ENCODE data around the gene PRKAG2.
A peak's percentile ranks its signal among the peaks of the same experiment; 100 is the strongest.

The PRKAG2 gene

DNA sequence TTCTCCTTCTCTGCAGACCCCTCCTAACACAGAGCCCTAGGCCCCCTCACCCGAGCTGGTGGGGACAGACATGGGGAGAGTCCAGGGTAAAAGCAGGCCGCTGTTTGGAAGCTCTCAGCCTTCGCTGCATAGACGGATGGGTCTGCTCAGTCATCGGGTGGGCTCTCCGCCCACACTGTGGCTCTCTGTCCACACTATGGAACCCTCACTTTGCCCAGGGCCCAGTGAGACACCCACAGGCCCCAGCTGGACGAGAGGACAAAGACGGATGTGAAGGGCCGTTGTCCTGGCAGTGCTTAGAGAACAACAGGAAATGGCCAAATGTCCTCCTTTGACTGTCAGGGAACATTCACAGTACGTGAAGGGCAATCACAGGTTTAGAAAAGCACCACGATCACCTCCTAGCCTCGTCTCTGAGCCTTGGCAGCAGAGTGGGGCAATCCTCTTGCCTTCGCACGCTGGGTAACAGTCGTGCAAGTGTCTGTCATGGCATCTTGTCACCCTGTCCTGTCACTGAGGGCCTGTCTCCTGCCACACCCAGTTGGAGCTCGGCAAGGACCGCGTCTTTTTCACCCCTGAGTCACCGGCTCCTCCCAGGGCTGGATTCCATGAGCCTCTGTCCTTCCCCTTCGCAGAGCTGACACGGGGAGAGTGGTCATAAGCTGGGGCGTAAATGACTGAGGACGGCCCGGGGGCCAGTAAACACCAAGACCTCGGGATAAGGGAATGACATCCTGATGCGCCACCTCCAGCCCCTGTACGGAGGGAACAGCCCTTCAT, 80.6 kb downstream of the PRKAG2 start:
- DNase-seq = no peak
- H3K27me3 Mint-ChIP-seq = no peaks in the 10 kb centered on the region
- peaks cover 33% of the 10 kb centered on the region for H3K4me1 Mint-ChIP-seq
- no peak for ATAC-seq
- H3K4me3 Mint-ChIP-seq = no peak overlapping the region
- H3K27ac Mint-ChIP-seq = peak overlapping the region in 1 of 2 donors; percentile 48
- H3K9me3 Mint-ChIP-seq = no peaks in the 10 kb centered on the region

DNA sequence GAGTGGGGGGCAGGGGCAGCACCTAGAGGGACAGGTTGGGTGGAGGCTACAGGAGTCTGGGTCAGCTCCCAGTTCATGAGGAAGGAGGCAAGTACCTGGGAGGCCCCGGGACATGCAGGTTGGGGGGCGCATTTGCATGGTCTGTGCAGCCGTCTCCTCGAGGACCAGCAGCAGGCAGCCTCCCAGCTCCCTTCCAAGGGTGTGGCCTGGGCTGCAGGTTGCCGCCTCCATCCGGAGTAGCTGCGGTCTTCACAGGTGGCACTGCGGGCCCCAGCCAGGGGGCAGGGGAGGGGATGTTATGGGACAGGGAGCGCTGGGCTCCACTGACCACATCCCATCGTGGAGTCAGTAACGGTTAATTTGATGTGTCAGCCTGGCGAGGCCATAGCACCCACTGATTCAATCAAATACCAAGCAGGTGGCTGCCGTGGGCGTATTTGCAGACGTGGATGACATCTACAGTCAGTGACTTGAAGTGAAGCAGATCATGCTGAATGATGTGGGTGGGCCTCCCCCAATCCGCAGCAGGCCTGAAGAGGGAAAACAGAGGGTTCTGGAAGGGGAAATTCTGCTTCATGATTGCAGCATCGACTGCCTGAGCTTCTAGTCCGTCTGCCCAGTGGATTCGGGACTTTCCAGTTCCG, 81.6 kb downstream of the PRKAG2 start:
- Mint-ChIP-seq H3K4me3 (peak overlapping the region; percentile 17 to 50), H3K27me3 (no peaks in the 10 kb centered on the region)
- peak; percentile 94 for ATAC-seq

DNA sequence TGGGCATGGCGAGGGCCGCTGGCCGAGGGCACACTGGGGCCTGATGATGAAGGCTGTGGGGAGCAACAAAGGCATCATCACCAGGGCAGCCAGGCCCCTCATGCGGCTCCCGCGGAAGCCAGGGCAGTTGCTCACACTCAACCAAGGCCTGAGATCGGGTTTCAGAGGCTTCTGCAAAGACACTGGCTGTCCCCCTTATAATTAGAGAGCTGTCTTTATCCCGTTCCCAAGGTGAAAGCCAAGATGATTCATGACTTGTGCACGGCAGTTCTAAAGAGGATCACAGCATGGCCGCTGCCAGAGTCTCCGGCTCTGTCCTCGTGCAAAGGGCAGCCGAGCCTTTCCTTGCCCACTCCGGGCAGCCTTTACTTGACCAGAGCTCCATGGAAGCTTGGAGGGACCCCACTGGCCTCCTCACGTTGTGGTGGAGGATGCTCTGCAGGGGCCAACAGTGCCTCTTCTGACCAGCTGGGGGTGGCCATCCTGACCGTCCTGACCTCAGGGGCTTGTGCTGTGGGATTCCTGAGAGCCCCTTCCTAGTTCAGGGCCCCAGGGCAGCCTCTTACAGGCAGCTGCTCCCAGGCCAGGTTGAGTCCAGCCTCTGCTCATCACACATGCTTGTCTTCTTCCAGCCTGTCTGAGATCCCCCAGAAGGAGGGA, 82.3 kb downstream of the PRKAG2 start:
- peaks cover 33% of the 10 kb centered on the region for H3K4me1 Mint-ChIP-seq
- peak overlapping the region in 1 of 2 donors; percentile 50 for H3K4me3 Mint-ChIP-seq
- DNase-seq = no peak
- ATAC-seq = no peak
- no peaks in the 10 kb centered on the region for H3K27me3 Mint-ChIP-seq
- H3K9me3 Mint-ChIP-seq = no peaks in the 10 kb centered on the region
- H3K27ac Mint-ChIP-seq = peak overlapping the region; percentile 63 to 88

More for the DNA sequence above, 81.6 kb downstream of the PRKAG2 start:
- H3K4me1 Mint-ChIP-seq = peaks cover 33% of the 10 kb centered on the region
- peak overlapping the region; percentile 26 to 88 for H3K27ac Mint-ChIP-seq
- H3K9me3 Mint-ChIP-seq = no peaks in the 10 kb centered on the region
- peak; percentile 53 to 80 for DNase-seq

DNA sequence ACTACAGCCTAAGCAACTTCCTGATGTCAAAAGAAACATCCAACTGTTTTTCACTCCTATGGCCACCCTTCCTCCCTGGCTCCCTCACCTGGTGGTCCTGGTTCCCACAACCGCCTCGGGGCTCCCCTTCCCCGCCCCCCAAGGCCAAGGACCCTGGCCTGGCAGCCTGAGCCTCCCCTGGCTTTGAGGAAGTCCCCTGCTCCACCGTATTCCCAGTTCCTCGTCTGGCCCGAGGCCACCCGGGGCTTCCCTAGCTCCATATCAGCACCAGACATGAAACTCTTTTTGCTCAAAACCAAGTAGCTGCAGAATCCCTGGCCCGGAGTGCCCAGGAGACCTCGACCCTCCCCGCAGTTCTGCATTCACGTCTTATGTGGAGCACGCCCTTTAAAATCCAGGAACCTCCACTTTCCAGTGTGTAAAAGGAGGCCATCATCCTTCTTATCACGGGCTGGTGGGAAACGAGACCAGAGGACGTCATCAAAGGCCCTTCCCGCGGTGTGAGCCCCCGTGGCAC, 82.9 kb downstream of the PRKAG2 start:
- H3K4me3 Mint-ChIP-seq = no peak overlapping the region
- DNase-seq (no peak), ATAC-seq (no peak)
- H3K4me1 Mint-ChIP-seq = peaks cover 33% of the 10 kb centered on the region
- H3K27me3 Mint-ChIP-seq = no peaks in the 10 kb centered on the region
- H3K27ac Mint-ChIP-seq = peak overlapping the region; percentile 63 to 86
- no peaks in the 10 kb centered on the region for H3K9me3 Mint-ChIP-seq

DNA sequence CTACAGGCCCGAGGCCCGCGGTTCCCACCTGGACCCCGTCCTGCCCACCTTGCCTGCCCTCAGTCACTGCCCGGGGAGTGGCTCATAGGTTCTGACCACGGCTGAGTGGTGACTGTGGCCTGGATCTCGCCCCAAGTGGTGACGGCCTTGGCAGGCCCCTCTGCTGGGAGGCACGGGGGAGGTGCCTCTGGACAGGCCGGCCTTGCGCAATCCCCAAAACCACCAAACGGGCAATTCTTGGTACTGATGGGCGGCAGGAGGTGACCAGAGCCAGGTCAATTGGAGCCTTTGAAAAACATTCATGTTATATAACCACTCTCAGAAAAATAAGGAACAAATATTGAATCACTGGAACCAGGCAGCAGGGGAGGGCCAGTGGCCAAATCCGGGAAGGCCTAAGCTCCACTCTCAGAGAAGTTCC, 83.4 kb downstream of the PRKAG2 start:
- no peak for ATAC-seq
- no peak for DNase-seq
- H3K4me1 Mint-ChIP-seq = peaks cover 29% of the 10 kb centered on the region
- no peaks in the 10 kb centered on the region for H3K27me3 Mint-ChIP-seq
- no peak overlapping the region for H3K4me3 Mint-ChIP-seq
- no peak overlapping the region for H3K27ac Mint-ChIP-seq
- no peaks in the 10 kb centered on the region for H3K9me3 Mint-ChIP-seq

DNA sequence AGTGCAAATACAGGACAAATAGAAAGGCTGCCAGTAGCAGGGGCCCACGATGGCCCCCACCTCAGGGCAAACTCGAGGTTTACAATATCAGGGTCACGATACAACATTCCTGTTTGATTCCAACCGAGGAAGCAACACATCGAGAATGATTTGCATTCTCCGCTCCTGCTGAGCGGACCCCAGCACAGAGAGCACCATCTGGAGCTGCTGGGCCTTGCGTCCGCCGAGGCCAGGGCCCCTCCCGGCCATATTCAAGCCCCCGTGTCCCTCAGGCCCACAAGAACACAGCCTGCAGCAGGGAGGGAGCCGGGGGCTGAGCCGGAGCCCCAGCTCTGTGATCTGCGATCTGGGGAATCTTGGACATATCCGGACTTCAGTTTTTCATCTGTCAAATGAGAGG, 84.3 kb downstream of the PRKAG2 start:
- Mint-ChIP-seq H3K27me3 (no peaks in the 10 kb centered on the region), H3K4me1 (peaks cover 35% of the 10 kb centered on the region), H3K27ac (no peak overlapping the region), H3K4me3 (no peak overlapping the region), H3K9me3 (no peaks in the 10 kb centered on the region)
- ATAC-seq = no peak
- DNase-seq = no peak

DNA sequence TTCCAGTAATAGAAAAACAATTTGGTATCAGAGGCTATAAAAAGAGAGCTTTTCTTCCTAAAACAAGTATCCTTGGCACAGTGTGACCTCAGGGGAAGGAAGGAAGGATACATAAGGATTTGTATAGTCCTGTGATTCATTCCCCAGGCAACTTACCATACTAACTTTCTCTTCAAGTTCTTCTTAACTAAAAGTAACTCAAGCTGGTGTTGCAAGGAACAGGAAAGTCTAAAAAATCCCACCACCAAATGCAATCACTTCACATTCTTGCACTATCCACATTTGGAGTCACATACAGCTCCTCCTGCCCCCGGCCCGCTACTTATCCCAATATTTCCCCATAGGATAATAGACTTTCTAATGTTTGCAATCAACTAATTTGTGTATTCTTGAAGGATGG, 84.8 kb downstream of the PRKAG2 start:
- Mint-ChIP-seq H3K4me1 (peaks cover 37% of the 10 kb centered on the region), H3K9me3 (no peaks in the 10 kb centered on the region), H3K27me3 (no peaks in the 10 kb centered on the region), H3K27ac (peak overlapping the region in 1 of 2 donors; percentile 66), H3K4me3 (no peak overlapping the region)
- ATAC-seq (no peak), DNase-seq (no peak)

DNA sequence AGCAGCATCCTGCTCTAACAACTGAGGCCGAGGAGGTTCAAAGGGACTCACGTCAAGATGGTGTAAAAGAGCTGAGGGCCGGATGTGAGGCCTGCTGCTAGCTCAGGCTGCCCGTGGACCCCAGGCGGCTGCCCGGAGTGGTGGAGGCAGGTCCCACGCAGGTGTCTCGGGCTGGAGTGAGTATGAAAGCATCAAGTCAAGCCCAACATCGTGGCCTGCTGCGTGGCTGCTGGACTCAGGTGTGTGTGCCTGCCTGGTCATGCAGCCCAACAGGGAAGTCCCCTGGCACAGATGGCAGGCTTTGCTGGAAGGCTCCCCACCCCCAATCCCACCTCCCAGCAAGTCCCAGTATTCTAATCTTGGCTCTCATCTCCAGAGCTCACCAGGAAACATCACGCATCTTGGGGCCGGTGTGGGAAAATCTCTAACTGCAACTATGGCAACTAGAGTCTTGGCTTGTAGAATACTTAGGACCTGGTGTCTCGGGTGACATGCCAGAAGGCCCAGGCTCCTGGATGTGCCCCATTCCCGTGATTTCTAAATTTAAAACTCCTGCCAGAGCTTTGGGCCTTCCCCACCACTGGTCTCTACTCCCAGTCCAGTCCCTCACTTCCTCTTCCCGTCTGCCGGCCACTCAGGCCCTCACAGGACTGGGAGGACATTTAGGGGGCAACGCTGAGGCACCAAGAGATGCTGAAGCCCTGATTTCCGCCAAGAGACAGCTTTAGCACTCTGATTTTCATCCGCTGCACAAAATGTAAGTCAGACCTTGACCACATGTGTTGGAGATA, 85.9 kb downstream of the PRKAG2 start:
- Mint-ChIP-seq H3K27me3 (no peaks in the 10 kb centered on the region), H3K27ac (peak overlapping the region in 1 of 2 donors; percentile 66), H3K4me3 (no peak overlapping the region), H3K9me3 (no peaks in the 10 kb centered on the region), H3K4me1 (peaks cover 30% of the 10 kb centered on the region)
- ATAC-seq (no peak), DNase-seq (no peak)

DNA sequence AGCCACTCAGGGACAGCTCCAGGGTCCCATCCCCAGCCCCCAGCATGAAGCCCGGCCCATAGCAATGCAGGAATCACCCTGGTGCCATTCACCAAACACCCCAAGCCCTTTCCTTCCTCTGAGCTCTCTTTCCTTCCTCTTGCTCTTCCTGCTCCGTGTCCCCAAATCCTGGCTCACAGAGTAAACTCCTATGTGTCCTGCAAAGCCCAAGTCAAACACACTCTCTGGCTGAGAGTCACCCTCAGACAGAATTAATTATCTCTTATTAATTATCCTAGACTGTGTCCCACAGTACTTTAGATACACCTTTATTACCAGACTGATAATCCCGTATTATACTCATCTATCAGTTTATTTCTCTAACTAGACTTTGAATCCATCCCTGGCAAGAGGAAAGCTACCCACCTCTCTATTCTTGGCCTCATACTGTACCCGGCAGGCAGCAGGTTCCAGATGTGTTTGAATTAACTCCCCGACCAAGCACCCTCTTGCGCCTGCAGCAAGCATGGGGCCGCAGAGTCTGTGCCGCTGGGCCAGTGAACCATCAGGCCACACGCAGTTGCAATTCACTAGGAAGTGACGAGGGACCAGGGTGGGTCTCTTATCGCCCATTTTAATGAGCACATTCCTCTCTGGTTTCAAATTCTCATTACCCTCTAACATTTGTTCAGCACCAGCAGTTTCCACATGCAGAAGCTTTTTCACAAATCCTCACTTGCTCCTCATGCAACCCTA, 86.7 kb downstream of the PRKAG2 start:
- ATAC-seq = no peak
- no peak for DNase-seq
- Mint-ChIP-seq H3K27ac (no peak overlapping the region), H3K9me3 (no peaks in the 10 kb centered on the region), H3K27me3 (no peaks in the 10 kb centered on the region), H3K4me1 (peaks cover 24% of the 10 kb centered on the region), H3K4me3 (no peak overlapping the region)

DNA sequence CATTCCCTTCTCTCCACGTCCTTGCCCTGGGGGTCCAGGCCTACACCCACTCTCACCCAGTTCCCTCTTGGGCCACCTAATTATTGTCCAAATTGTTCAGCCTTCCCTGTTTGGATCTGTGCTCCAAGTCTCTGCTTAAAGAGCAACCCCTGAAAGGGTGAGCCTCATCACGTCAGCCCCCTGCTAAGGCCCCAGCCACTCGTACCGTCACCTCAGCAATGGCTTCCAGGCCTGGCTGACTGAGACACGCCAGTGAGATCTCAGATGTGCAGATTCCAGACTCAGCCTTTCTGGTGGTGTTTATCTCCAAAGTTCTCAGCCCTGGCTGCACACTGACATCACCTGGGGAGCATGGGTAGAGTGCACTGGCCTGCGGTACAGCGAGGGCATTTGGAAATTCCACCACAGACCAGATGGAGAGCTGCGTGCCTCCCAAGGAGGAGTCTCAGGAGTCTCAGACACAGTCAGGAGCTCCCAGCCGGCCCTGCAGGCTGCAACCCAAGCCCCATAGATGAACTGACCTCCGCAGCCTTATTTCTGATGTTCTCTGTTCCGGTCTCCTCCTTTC, 87.5 kb downstream of the PRKAG2 start:
- DNase-seq = no peak
- H3K27ac Mint-ChIP-seq = no peak overlapping the region
- no peak overlapping the region for H3K4me3 Mint-ChIP-seq

DNA sequence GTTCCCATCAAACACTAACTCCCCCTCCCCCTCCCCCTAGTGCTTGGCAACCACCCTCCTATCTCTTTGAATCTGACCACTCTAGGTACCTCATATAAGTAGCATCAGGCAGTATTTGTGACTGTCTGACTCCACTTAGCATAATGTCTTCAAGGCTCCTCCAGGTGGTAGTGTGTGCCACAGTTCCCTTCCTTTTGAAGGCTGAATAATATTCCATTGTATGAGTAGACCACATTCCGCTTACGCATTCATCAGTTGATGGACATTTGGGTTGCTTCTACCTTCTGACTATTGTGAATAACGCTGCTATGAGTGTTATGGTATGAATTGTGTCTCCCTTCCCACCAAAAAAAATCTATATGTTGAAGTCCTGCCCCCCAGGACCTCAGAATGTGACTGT, 89.6 kb downstream of the PRKAG2 start:
- no peak for DNase-seq
- no peaks in the 10 kb centered on the region for H3K27me3 Mint-ChIP-seq
- H3K4me1 Mint-ChIP-seq = peaks cover 21% of the 10 kb centered on the region
- no peaks in the 10 kb centered on the region for H3K9me3 Mint-ChIP-seq
- no peak for ATAC-seq
- no peak overlapping the region for H3K27ac Mint-ChIP-seq
- no peak overlapping the region for H3K4me3 Mint-ChIP-seq

More for the DNA sequence above, 87.5 kb downstream of the PRKAG2 start:
- Mint-ChIP-seq H3K27me3 (no peaks in the 10 kb centered on the region), H3K4me1 (peaks cover 16% of the 10 kb centered on the region), H3K9me3 (no peaks in the 10 kb centered on the region)
- no peak for ATAC-seq

DNA sequence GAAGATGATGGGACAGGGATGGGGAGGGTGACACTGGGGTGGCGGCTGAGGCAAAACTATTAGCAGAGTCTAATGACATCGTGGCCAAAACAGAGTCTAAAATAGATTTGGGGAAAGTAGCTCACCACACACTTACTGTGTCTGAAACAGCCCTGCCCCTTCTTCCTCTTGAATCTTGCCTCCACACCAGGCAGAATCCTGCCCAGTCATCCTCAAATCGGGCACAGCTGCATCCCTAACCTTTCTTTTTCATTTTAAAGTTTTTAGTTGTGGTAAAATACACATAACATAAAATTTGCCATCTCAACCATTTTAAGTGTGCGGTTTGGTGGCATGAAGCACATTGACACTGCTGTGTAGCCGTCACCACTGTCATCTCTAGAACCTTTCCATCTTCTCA, 90.0 kb downstream of the PRKAG2 start:
- Mint-ChIP-seq H3K4me1 (peaks cover 21% of the 10 kb centered on the region), H3K4me3 (no peak overlapping the region), H3K9me3 (no peaks in the 10 kb centered on the region), H3K27ac (peak overlapping the region in 1 of 2 donors; percentile 90), H3K27me3 (no peaks in the 10 kb centered on the region)
- ATAC-seq (no peak), DNase-seq (no peak)

DNA sequence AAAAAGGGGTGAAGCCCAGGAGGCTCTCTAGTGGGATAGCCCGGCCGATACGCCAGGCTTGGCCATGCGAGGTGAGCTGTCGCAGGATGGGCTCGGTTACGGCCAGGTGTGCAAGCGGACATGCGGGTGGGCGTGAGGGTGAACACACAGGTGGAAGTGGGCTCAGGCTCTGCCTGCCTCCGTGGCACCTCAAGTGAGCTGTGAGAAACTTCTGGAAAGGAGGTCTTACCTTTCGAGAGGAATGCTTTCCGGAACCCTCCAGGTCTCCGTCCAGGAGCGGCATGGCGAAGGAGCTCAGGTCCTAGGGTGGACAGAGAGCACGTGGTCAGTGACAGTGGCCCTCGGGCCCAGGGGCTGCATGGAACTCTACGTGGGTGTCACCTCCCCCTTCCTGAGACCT, 90.7 kb downstream of the PRKAG2 start:
- Mint-ChIP-seq H3K27ac (no peak overlapping the region), H3K4me3 (no peak overlapping the region), H3K27me3 (no peaks in the 10 kb centered on the region), H3K4me1 (peaks cover 21% of the 10 kb centered on the region), H3K9me3 (no peaks in the 10 kb centered on the region)
- DNase-seq = no peak
- no peak for ATAC-seq

DNA sequence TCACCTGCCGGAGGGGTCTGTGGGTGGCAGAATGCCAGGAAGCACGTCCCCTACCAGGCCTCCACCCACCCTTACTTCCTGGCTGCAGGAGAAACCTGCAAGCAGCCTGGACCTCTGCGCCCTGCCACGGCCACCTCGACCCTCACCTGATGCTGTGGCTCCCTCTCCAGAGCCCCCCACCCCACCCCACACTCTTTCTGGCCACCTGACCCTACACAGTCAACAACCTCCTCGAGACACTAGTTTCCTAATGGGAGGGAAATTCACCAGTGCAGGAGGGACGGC, 91.3 kb downstream of the PRKAG2 start:
- Mint-ChIP-seq H3K27ac (no peak overlapping the region), H3K4me1 (peaks cover 26% of the 10 kb centered on the region), H3K9me3 (no peaks in the 10 kb centered on the region), H3K4me3 (no peak overlapping the region), H3K27me3 (no peaks in the 10 kb centered on the region)
- no peak for DNase-seq
- ATAC-seq = no peak

All from stimulated activated naive CD8-positive, alpha-beta T cell treated with anti-CD3 and anti-CD28 coated beads, Interleukin-15, amount 100 ng/mL, for 72 hours (primary cell).